ENCODE data around the gene TRIO.
A peak's percentile ranks its signal among the peaks of the same experiment; 100 is the strongest.

TRIO gene

GRCh38 chr5:14521748-14522147 lies 378.6 kb downstream of the TRIO start:
- Histone ChIP-seq H3K4me3 (ENCODE audit: low read length in 2 of 2) (no peak overlapping the region), H3K9me3 (ENCODE audit: control insufficient read depth in 2 of 2, low read length in 2 of 2) (no peaks in the 10 kb centered on the region), H3K36me3 (ENCODE audit: control insufficient read depth in 2 of 2, insufficient read depth in 2 of 2, low read length in 2 of 2) (no peaks in the 10 kb centered on the region), H3K27ac (ENCODE audit: low read depth in 2 of 2, low read length in 2 of 2) (no peak overlapping the region), H3K27me3 (ENCODE audit: control insufficient read depth in 2 of 2, insufficient read depth in 2 of 2, low read length in 2 of 2) (no peaks in the 10 kb centered on the region), H3K4me1 (ENCODE audit: control insufficient read depth in 2 of 2, insufficient read depth in 2 of 2, low read length in 2 of 2) (no peaks in the 10 kb centered on the region), H3K9ac (ENCODE audit: low read depth in 1 of 2, low read length in 2 of 2) (no peak overlapping the region)

GRCh38 chr5:14522721-14523120 lies 379.6 kb downstream of the TRIO start:
- Histone ChIP-seq H3K9ac (ENCODE audit: low read depth in 1 of 2, low read length in 2 of 2) (no peak overlapping the region), H3K4me3 (ENCODE audit: low read length in 2 of 2) (no peak overlapping the region), H3K9me3 (ENCODE audit: control insufficient read depth in 2 of 2, low read length in 2 of 2) (no peaks in the 10 kb centered on the region), H3K4me1 (ENCODE audit: control insufficient read depth in 2 of 2, insufficient read depth in 2 of 2, low read length in 2 of 2) (no peaks in the 10 kb centered on the region), H3K27ac (ENCODE audit: low read depth in 2 of 2, low read length in 2 of 2) (no peak overlapping the region), H3K36me3 (ENCODE audit: control insufficient read depth in 2 of 2, insufficient read depth in 2 of 2, low read length in 2 of 2) (no peaks in the 10 kb centered on the region), H3K27me3 (ENCODE audit: control insufficient read depth in 2 of 2, insufficient read depth in 2 of 2, low read length in 2 of 2) (no peaks in the 10 kb centered on the region)

- H3K9ac ChIP-seq (ENCODE audit: low read depth in 1 of 2, low read length in 2 of 2): no peak overlapping the region
- no peak overlapping the region for H3K4me3 ChIP-seq (ENCODE audit: low read length in 2 of 2)
- no peaks in the 10 kb centered on the region for H3K36me3 ChIP-seq (ENCODE audit: control insufficient read depth in 2 of 2, insufficient read depth in 2 of 2, low read length in 2 of 2)
- H3K27me3 ChIP-seq (ENCODE audit: control insufficient read depth in 2 of 2, insufficient read depth in 2 of 2, low read length in 2 of 2): no peaks in the 10 kb centered on the region
- no peaks in the 10 kb centered on the region for H3K9me3 ChIP-seq (ENCODE audit: control insufficient read depth in 2 of 2, low read length in 2 of 2)
- no peaks in the 10 kb centered on the region for H3K4me1 ChIP-seq (ENCODE audit: control insufficient read depth in 2 of 2, insufficient read depth in 2 of 2, low read length in 2 of 2)
- H3K27ac ChIP-seq (ENCODE audit: low read depth in 2 of 2, low read length in 2 of 2): no peak overlapping the region
Observed at GRCh38 chr5:14523243-14524034, 380.3 kb downstream of the TRIO start.

GRCh38 chr5:14525397-14525796 lies 382.3 kb downstream of the TRIO start:
- H3K4me3 ChIP-seq (ENCODE audit: low read length in 2 of 2): no peak overlapping the region
- H3K9me3 ChIP-seq (ENCODE audit: control insufficient read depth in 2 of 2, low read length in 2 of 2): no peaks in the 10 kb centered on the region
- H3K9ac ChIP-seq (ENCODE audit: low read depth in 1 of 2, low read length in 2 of 2): no peak overlapping the region
- H3K36me3 ChIP-seq (ENCODE audit: control insufficient read depth in 2 of 2, insufficient read depth in 2 of 2, low read length in 2 of 2): no peaks in the 10 kb centered on the region
- H3K4me1 ChIP-seq (ENCODE audit: control insufficient read depth in 2 of 2, insufficient read depth in 2 of 2, low read length in 2 of 2): no peaks in the 10 kb centered on the region
- H3K27me3 ChIP-seq (ENCODE audit: control insufficient read depth in 2 of 2, insufficient read depth in 2 of 2, low read length in 2 of 2): no peaks in the 10 kb centered on the region
- no peak overlapping the region for H3K27ac ChIP-seq (ENCODE audit: low read depth in 2 of 2, low read length in 2 of 2)

- Histone ChIP-seq H3K36me3 (ENCODE audit: control insufficient read depth in 2 of 2, insufficient read depth in 2 of 2, low read length in 2 of 2) (no peaks in the 10 kb centered on the region), H3K27ac (ENCODE audit: low read depth in 2 of 2, low read length in 2 of 2) (no peak overlapping the region), H3K4me1 (ENCODE audit: control insufficient read depth in 2 of 2, insufficient read depth in 2 of 2, low read length in 2 of 2) (no peaks in the 10 kb centered on the region), H3K27me3 (ENCODE audit: control insufficient read depth in 2 of 2, insufficient read depth in 2 of 2, low read length in 2 of 2) (no peaks in the 10 kb centered on the region), H3K9ac (ENCODE audit: low read depth in 1 of 2, low read length in 2 of 2) (no peak overlapping the region), H3K4me3 (ENCODE audit: low read length in 2 of 2) (no peak overlapping the region), H3K9me3 (ENCODE audit: control insufficient read depth in 2 of 2, low read length in 2 of 2) (no peaks in the 10 kb centered on the region)
Observed at GRCh38 chr5:14526493-14526892, 383.4 kb downstream of the TRIO start.

- Histone ChIP-seq H3K36me3 (ENCODE audit: control insufficient read depth in 2 of 2, insufficient read depth in 2 of 2, low read length in 2 of 2) (no peaks in the 10 kb centered on the region), H3K9ac (ENCODE audit: low read depth in 1 of 2, low read length in 2 of 2) (no peak overlapping the region), H3K27ac (ENCODE audit: low read depth in 2 of 2, low read length in 2 of 2) (no peak overlapping the region), H3K4me3 (ENCODE audit: low read length in 2 of 2) (no peak overlapping the region), H3K4me1 (ENCODE audit: control insufficient read depth in 2 of 2, insufficient read depth in 2 of 2, low read length in 2 of 2) (no peaks in the 10 kb centered on the region), H3K27me3 (ENCODE audit: control insufficient read depth in 2 of 2, insufficient read depth in 2 of 2, low read length in 2 of 2) (no peaks in the 10 kb centered on the region), H3K9me3 (ENCODE audit: control insufficient read depth in 2 of 2, low read length in 2 of 2) (no peaks in the 10 kb centered on the region)
Observed at GRCh38 chr5:14528115-14528514, 385.0 kb downstream of the TRIO start.

GRCh38 chr5:14528926-14529325 lies 385.8 kb downstream of the TRIO start:
- Histone ChIP-seq H3K9me3 (ENCODE audit: control insufficient read depth in 2 of 2, low read length in 2 of 2) (no peaks in the 10 kb centered on the region), H3K4me1 (ENCODE audit: control insufficient read depth in 2 of 2, insufficient read depth in 2 of 2, low read length in 2 of 2) (no peaks in the 10 kb centered on the region), H3K9ac (ENCODE audit: low read depth in 1 of 2, low read length in 2 of 2) (no peak overlapping the region), H3K27ac (ENCODE audit: low read depth in 2 of 2, low read length in 2 of 2) (no peak overlapping the region), H3K27me3 (ENCODE audit: control insufficient read depth in 2 of 2, insufficient read depth in 2 of 2, low read length in 2 of 2) (no peaks in the 10 kb centered on the region), H3K4me3 (ENCODE audit: low read length in 2 of 2) (no peak overlapping the region), H3K36me3 (ENCODE audit: control insufficient read depth in 2 of 2, insufficient read depth in 2 of 2, low read length in 2 of 2) (no peaks in the 10 kb centered on the region)

GRCh38 chr5:14531668-14532067 lies 388.5 kb downstream of the TRIO start:
- H3K36me3 ChIP-seq (ENCODE audit: control insufficient read depth in 2 of 2, insufficient read depth in 2 of 2, low read length in 2 of 2): no peaks in the 10 kb centered on the region

GRCh38 chr5:14532180-14532579 lies 389.0 kb downstream of the TRIO start:
- no peak overlapping the region for H3K27ac ChIP-seq (ENCODE audit: low read depth in 2 of 2, low read length in 2 of 2)
- no peaks in the 10 kb centered on the region for H3K9me3 ChIP-seq (ENCODE audit: control insufficient read depth in 2 of 2, low read length in 2 of 2)
- no peak overlapping the region for H3K9ac ChIP-seq (ENCODE audit: low read depth in 1 of 2, low read length in 2 of 2)
- no peaks in the 10 kb centered on the region for H3K36me3 ChIP-seq (ENCODE audit: control insufficient read depth in 2 of 2, insufficient read depth in 2 of 2, low read length in 2 of 2)
- H3K27me3 ChIP-seq (ENCODE audit: control insufficient read depth in 2 of 2, insufficient read depth in 2 of 2, low read length in 2 of 2): no peaks in the 10 kb centered on the region
- peaks cover 3 to 5% of the 10 kb centered on the region in 2 donors for H3K4me1 ChIP-seq (ENCODE audit: control insufficient read depth in 2 of 2, insufficient read depth in 2 of 2, low read length in 2 of 2)
- no peak overlapping the region for H3K4me3 ChIP-seq (ENCODE audit: low read length in 2 of 2)

More at GRCh38 chr5:14531668-14532067, 388.5 kb downstream of the TRIO start:
- Histone ChIP-seq H3K9me3 (ENCODE audit: control insufficient read depth in 2 of 2, low read length in 2 of 2) (no peaks in the 10 kb centered on the region), H3K9ac (ENCODE audit: low read depth in 1 of 2, low read length in 2 of 2) (no peak overlapping the region), H3K27ac (ENCODE audit: low read depth in 2 of 2, low read length in 2 of 2) (no peak overlapping the region), H3K4me1 (ENCODE audit: control insufficient read depth in 2 of 2, insufficient read depth in 2 of 2, low read length in 2 of 2) (peaks cover 3 to 5% of the 10 kb centered on the region in 2 donors), H3K4me3 (ENCODE audit: low read length in 2 of 2) (no peak overlapping the region), H3K27me3 (ENCODE audit: control insufficient read depth in 2 of 2, insufficient read depth in 2 of 2, low read length in 2 of 2) (no peaks in the 10 kb centered on the region)

- H3K4me3 ChIP-seq (ENCODE audit: low read length in 2 of 2): peak overlapping the region in 1 of 2 donors; percentile 22
- peak overlapping the region in 1 of 2 donors; percentile 6 for H3K27ac ChIP-seq (ENCODE audit: low read depth in 2 of 2, low read length in 2 of 2)
- H3K9me3 ChIP-seq (ENCODE audit: control insufficient read depth in 2 of 2, low read length in 2 of 2): no peaks in the 10 kb centered on the region
Observed at GRCh38 chr5:14534773-14535172, 391.6 kb downstream of the TRIO start.

More at GRCh38 chr5:14534773-14535172, 391.6 kb downstream of the TRIO start:
- no peaks in the 10 kb centered on the region for H3K27me3 ChIP-seq (ENCODE audit: control insufficient read depth in 2 of 2, insufficient read depth in 2 of 2, low read length in 2 of 2)
- H3K36me3 ChIP-seq (ENCODE audit: control insufficient read depth in 2 of 2, insufficient read depth in 2 of 2, low read length in 2 of 2): no peaks in the 10 kb centered on the region
- peaks cover 3 to 5% of the 10 kb centered on the region in 2 donors for H3K4me1 ChIP-seq (ENCODE audit: control insufficient read depth in 2 of 2, insufficient read depth in 2 of 2, low read length in 2 of 2)
- no peak overlapping the region for H3K9ac ChIP-seq (ENCODE audit: low read depth in 1 of 2, low read length in 2 of 2)
